ENCODE measurements around the gene CHIT1. TPM values are rescaled to one million over a fixed set of nuclear protein-coding genes. Genes with fewer than 3 reads are reported as not detected.
A peak's percentile ranks its signal among the peaks of the same experiment; 100 is the strongest.

CHIT1 gene
- total and polyA plus RNA-seq, 2 of the 8 experiments (the other 6 are each of a cell fraction or from before 2014, with no cell fraction given), result not detected

DNA sequence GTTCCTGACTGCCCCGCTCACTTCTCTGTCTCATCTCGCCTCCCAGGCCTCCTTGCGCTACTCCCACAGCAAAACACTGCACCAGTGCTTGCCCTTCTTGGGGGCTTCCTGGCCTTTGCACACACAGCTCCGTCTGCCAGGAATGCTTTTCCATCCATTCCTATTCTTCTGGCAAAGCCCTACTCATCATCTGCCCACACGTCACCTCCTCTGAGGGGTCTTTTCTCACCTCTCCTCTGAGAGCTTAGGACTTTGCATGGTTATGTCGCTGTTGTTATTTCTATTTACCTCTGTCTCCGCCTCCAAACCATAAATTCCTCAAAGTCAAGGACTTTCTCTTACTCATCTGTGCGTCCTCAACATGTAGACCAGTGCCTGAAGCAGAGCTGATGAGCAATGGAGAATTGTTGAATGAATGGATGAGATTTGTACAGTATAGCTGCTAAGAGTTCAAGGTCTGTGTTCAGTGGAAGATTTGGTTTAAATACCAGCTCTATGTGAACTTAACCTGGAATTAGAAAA is 49.5 kb upstream of the CHIT1 start:
- FAIRE-seq (no peak), DNase-seq (ENCODE audit: low read depth in 1 of 2, low spot score in 2 of 2) (peak in 1 of 2 experiments; percentile 57)
- Histone ChIP-seq H2BK20ac (ENCODE audit: low read length) (no peak overlapping the region), H3K9me3 (ENCODE audit: insufficient read depth in 2 of 2, low read depth in 1 of 2, low read length in 1 of 2) (no peaks in the 10 kb centered on the region), H3K79me2 (ENCODE audit: control insufficient read depth in 1 of 2, insufficient read depth in 2 of 2, low read length in 2 of 2) (no peaks in the 10 kb centered on the region), H3K4me1 (replicated peaks in 1 of 4; ENCODE audit: control insufficient read depth in 3 of 4, insufficient read depth in 4 of 4, low read length in 3 of 4) (peaks cover 0 to 9% (median 5%) of the 10 kb centered on the region in 4 experiments; a peak in 5 of 7 replicates), H3K4ac (replicated peaks; ENCODE audit: insufficient read length, low read depth, low read length) (no peak overlapping the region), H4K5ac (ENCODE audit: insufficient read length, low read depth, low read length) (no peak overlapping the region), H3K36me3 (ENCODE audit: control insufficient read depth in 2 of 4, insufficient read depth in 4 of 4, low read length in 3 of 4) (no peaks in the 10 kb centered on the region), H2BK120ac (replicated peaks; ENCODE audit: low read depth, low read length) (no peak overlapping the region), H3K23ac (ENCODE audit: insufficient read length) (no peak overlapping the region), H3K27ac (ENCODE audit: low read depth, low read length) (no peak overlapping the region), H2AFZ (ENCODE audit: low read length) (peak overlapping the region; percentile 89), H3K79me1 (ENCODE audit: low read depth, low read length) (no peaks in the 10 kb centered on the region), H3K4me2 (ENCODE audit: insufficient read depth in 1 of 2, low read depth in 2 of 2, low read length in 2 of 2) (peak overlapping the region; percentile 48 to 61; a peak in 3 of 4 replicates), H3K18ac (ENCODE audit: extremely low read depth, low read length) (no peak overlapping the region), H2BK15ac (ENCODE audit: low read length) (0 out of 2 replicates have a peak overlapping the region, but pooled peaks have one; percentile 76), H3K27me3 (replicated peaks in 1 of 4; ENCODE audit: control insufficient read depth in 3 of 4, extremely low read depth in 1 of 4, insufficient read depth in 3 of 4, low read length in 3 of 4) (peaks cover 0 to 16% (median 2%) of the 10 kb centered on the region in 4 experiments; a peak in 4 of 7 replicates), H2AK5ac (ENCODE audit: low read depth, low read length) (no peak overlapping the region), H3K9ac (replicated peaks in 1 of 4; ENCODE audit: extremely low read depth in 1 of 4, low read depth in 3 of 4, low read length in 3 of 4) (no peak overlapping the region), H4K8ac (ENCODE audit: extremely low read depth, insufficient read depth, low read length) (no peak overlapping the region), H2BK5ac (ENCODE audit: low read depth, low read length) (no peak overlapping the region), H4K91ac (replicated peaks; ENCODE audit: insufficient read length, low read length) (no peak overlapping the region), H3K14ac (ENCODE audit: insufficient read length) (no peak overlapping the region), H3K56ac (replicated peaks; ENCODE audit: insufficient read length, low read depth, low read length) (no peak overlapping the region), H3K4me3 (ENCODE audit: extremely low read depth in 1 of 4, insufficient read depth in 2 of 4, low read depth in 3 of 4, low read length in 4 of 4) (peak overlapping the region in 1 of 4 experiments; percentile 30; a peak in 1 of 8 replicates), H4K20me1 (replicated peaks in 1 of 2; ENCODE audit: control insufficient read depth in 1 of 2, insufficient read depth in 2 of 2, low read length in 2 of 2) (no peaks in the 10 kb centered on the region), H3K23me2 (ENCODE audit: low read depth, low read length) (no peaks in the 10 kb centered on the region; the same call in 1 of the 2 replicates), H2BK12ac (ENCODE audit: low read depth, low read length) (0 out of 2 replicates have a peak overlapping the region, but pooled peaks have one; percentile 62)
- WGBS, 2 experiments (ENCODE audit: extremely low coverage in 1 of 2, insufficient coverage in 1 of 2, insufficient read length in 1 of 2, insufficient replicate concordance in 2 of 2, low coverage in 1 of 2, low lambda C conversion rate in 2 of 2, missing lambda C conversion rate in 1 of 2), result 54% methylated on average over 8 of the region's 8 CpGs; no CpG with 5 or more reads in 1 of the 2 experiments
- ChIA-PET POLR2A (ENCODE audit: partially characterized antibody) (interaction anchor here (0.7 to 1.8 kb wide), 3 partner anchors 9 to 45 kb away, joined by 3 to 6 read pairs (median 4); no protein-coding TSS in a partner anchor), CTCF (ENCODE audit: partially characterized antibody) (interaction anchor here (0.7 to 39.0 kb wide), 13 partner anchors 9 to 240 kb away, joined by 3 to 785 read pairs (median 9); partner anchors contain the start of gene BTG2)
- TF ChIP-seq CEBPB (IDR thresholded peaks at IDR 0.05; ENCODE audit: low read depth, low read length), result no peak
- no peak for TF ChIP-seq CBX5 (IDR thresholded peaks at IDR 0.05; ENCODE audit: low read depth, low read length)
- TF ChIP-seq MAFK (IDR thresholded peaks at IDR 0.05; ENCODE audit: low read depth, low read length), result no peak
- no peak for TF ChIP-seq HDAC6 (IDR thresholded peaks at IDR 0.05; ENCODE audit: low read depth, low read length)
- TF ChIP-seq CREB1 (IDR thresholded peaks at IDR 0.05), result no peak
- no peak for TF ChIP-seq SAP30 (IDR thresholded peaks at IDR 0.05; ENCODE audit: insufficient read depth, insufficient replicate concordance, low read length)

Measured in H1 (cell line).